ENCODE data around the gene SLC25A34.

SLC25A34 gene

GRCh38 chr1:15734901-15735300 lies 1.2 kb upstream of the SLC25A34 start:
- no peaks in the 10 kb centered on the region for H3K79me2 ChIP-seq (ENCODE audit: low read length)
- no peak overlapping the region for H3K4me2 ChIP-seq (ENCODE audit: low read length)
- H4K20me1 ChIP-seq (ENCODE audit: insufficient read depth, low read length): no peaks in the 10 kb centered on the region
- no peak for TF ChIP-seq EZH2phosphoT487 (IDR thresholded peaks at IDR 0.05; ENCODE audit: low read depth)
- TF ChIP-seq, protein P1, sequence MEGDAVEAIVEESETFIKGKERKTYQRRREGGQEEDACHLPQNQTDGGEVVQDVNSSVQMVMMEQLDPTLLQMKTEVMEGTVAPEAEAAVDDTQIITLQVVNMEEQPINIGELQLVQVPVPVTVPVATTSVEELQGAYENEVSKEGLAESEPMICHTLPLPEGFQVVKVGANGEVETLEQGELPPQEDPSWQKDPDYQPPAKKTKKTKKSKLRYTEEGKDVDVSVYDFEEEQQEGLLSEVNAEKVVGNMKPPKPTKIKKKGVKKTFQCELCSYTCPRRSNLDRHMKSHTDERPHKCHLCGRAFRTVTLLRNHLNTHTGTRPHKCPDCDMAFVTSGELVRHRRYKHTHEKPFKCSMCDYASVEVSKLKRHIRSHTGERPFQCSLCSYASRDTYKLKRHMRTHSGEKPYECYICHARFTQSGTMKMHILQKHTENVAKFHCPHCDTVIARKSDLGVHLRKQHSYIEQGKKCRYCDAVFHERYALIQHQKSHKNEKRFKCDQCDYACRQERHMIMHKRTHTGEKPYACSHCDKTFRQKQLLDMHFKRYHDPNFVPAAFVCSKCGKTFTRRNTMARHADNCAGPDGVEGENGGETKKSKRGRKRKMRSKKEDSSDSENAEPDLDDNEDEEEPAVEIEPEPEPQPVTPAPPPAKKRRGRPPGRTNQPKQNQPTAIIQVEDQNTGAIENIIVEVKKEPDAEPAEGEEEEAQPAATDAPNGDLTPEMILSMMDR (IDR thresholded peaks at IDR 0.05; ENCODE audit: low read depth, low read length): no peak
- no peak overlapping the region for H3K4me3 ChIP-seq (ENCODE audit: low read length)
- no peaks in the 10 kb centered on the region for H3K27me3 ChIP-seq (ENCODE audit: low read depth, low read length)
- H3K27ac ChIP-seq (ENCODE audit: low read length): no peak overlapping the region
- no peak overlapping the region for H3K9ac ChIP-seq (ENCODE audit: low read length)
- H3K4me1 ChIP-seq (ENCODE audit: low read length): no peaks in the 10 kb centered on the region
- no peaks in the 10 kb centered on the region for H3K36me3 ChIP-seq (replicated peaks; ENCODE audit: low read depth, low read length)
- H2AFZ ChIP-seq (ENCODE audit: low read depth, low read length): no peak overlapping the region
- no peaks in the 10 kb centered on the region for H3K9me3 ChIP-seq (ENCODE audit: insufficient read depth, low read length)

DNA sequence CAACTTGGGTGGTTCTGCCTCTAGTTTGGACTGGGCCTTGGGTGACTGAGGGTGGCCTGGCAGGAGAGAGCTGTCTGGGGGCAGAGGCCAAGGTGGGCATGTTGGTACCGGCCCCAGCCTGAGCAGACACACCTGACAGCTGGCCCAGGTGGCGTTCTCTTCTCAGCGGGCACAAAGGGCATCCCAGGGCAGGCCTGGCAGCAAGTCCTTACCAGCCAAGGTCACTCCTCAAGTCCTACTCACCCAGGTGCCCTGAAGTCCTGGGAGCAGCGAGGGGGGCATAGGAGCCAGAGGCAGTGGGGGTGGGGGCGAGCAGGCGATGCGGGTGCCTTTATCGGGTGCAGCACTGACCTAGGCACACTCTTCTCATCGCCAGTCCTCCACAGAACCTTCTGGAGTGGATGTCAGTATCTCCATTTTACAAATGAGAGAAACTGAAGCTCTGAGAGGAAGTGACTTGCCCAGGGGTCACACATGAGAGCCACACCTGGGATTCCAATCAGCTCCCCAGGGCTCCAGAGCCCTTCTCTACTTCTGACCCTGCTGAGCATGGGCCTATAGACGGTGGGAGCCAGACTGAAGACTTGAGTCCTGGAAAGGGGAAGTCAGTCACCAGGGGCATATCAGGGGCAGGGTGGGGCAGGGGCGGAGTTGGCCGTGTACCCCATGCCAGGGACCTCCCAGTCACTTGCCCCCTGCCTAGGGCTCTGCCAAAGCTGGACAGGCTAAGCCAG lies 587 bp upstream of the SLC25A34 start:
- H3K36me3 ChIP-seq (replicated peaks; ENCODE audit: low read depth, low read length): no peaks in the 10 kb centered on the region
- TF ChIP-seq, protein P1 (IDR thresholded peaks at IDR 0.05; ENCODE audit: low read depth, low read length): no peak
- TF ChIP-seq EZH2phosphoT487 (IDR thresholded peaks at IDR 0.05; ENCODE audit: low read depth): no peak
- H3K79me2 ChIP-seq (ENCODE audit: low read length): no peaks in the 10 kb centered on the region
- no peak overlapping the region for H3K4me3 ChIP-seq (ENCODE audit: low read length)
- no peak overlapping the region for H3K27ac ChIP-seq (ENCODE audit: low read length)
- no peaks in the 10 kb centered on the region for H4K20me1 ChIP-seq (ENCODE audit: insufficient read depth, low read length)
- no peak overlapping the region for H3K4me2 ChIP-seq (ENCODE audit: low read length)
- H3K27me3 ChIP-seq (ENCODE audit: low read depth, low read length): no peaks in the 10 kb centered on the region
- no peaks in the 10 kb centered on the region for H3K4me1 ChIP-seq (ENCODE audit: low read length)
- no peaks in the 10 kb centered on the region for H3K9me3 ChIP-seq (ENCODE audit: insufficient read depth, low read length)
- no peak overlapping the region for H3K9ac ChIP-seq (ENCODE audit: low read length)
- no peak overlapping the region for H2AFZ ChIP-seq (ENCODE audit: low read depth, low read length)

- H2AFZ ChIP-seq (ENCODE audit: low read depth, low read length): no peak overlapping the region
- no peak overlapping the region for H3K9ac ChIP-seq (ENCODE audit: low read length)
- no peak overlapping the region for H3K27ac ChIP-seq (ENCODE audit: low read length)
- TF ChIP-seq, protein P1 (IDR thresholded peaks at IDR 0.05; ENCODE audit: low read depth, low read length): no peak
- TF ChIP-seq EZH2phosphoT487 (IDR thresholded peaks at IDR 0.05; ENCODE audit: low read depth): no peak
- no peaks in the 10 kb centered on the region for H3K27me3 ChIP-seq (ENCODE audit: low read depth, low read length)
- no peaks in the 10 kb centered on the region for H3K9me3 ChIP-seq (ENCODE audit: insufficient read depth, low read length)
- no peaks in the 10 kb centered on the region for H3K79me2 ChIP-seq (ENCODE audit: low read length)
- H3K4me1 ChIP-seq (ENCODE audit: low read length): no peaks in the 10 kb centered on the region
- H3K4me3 ChIP-seq (ENCODE audit: low read length): no peak overlapping the region
- H4K20me1 ChIP-seq (ENCODE audit: insufficient read depth, low read length): no peaks in the 10 kb centered on the region
- H3K4me2 ChIP-seq (ENCODE audit: low read length): no peak overlapping the region
- no peaks in the 10 kb centered on the region for H3K36me3 ChIP-seq (replicated peaks; ENCODE audit: low read depth, low read length)
Observed at GRCh38 chr1:15736892-15737261, 819 bp downstream of the SLC25A34 start.

DNA sequence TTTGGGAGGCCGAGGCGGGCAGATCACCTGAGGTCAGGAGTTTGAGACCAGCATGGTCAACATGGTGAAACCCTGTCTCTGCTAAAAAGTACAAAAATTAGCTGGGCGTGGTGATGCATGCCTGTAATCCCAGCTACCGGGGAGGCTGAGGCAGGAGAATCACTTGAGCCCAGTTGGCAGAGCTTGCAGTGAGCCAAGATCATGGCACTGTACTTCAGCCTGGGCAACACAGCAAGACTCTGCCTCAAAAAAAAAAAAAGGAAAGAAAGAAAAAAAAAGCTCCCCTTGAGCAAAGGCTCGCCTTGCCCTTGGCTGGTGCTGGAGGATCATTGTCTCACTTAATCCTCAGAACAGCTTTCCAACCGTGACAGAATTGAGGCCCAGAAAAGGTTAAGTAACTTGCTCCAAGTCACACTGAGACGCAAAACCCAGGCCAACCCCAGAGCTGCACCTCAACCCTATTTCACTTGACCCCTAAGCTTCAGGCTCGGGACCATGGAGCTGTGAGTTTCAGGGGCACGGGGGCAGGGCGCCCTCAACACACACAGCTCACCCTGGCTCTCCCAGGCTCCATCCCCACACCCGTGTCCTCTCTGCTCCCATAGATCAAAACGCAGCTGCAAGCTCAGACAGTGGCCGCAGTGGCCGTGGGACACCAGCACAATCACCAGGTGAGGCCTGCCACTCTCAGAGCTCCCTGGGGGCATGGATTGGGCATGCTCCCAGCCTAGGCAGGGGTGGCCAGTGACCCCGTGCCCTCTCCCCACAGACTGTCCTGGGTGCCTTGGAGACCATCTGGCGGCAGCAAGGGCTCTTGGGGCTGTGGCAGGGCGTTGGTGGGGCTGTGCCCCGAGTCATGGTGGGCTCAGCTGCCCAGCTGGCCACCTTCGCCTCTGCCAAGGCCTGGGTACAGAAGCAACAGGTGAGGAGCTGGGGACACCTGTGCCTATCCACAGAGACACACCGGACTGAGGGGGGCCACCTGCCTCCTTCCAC lies 1.6 kb downstream of the SLC25A34 start:
- TF ChIP-seq, protein P1 (IDR thresholded peaks at IDR 0.05; ENCODE audit: low read depth, low read length): no peak
- no peak for TF ChIP-seq EZH2phosphoT487 (IDR thresholded peaks at IDR 0.05; ENCODE audit: low read depth)
- Histone ChIP-seq H3K9me3 (ENCODE audit: insufficient read depth, low read length) (no peaks in the 10 kb centered on the region), H3K36me3 (replicated peaks; ENCODE audit: low read depth, low read length) (no peaks in the 10 kb centered on the region), H3K27me3 (ENCODE audit: low read depth, low read length) (no peaks in the 10 kb centered on the region), H3K4me2 (ENCODE audit: low read length) (no peak overlapping the region), H2AFZ (ENCODE audit: low read depth, low read length) (no peak overlapping the region), H3K4me3 (ENCODE audit: low read length) (no peak overlapping the region), H3K27ac (ENCODE audit: low read length) (no peak overlapping the region), H3K79me2 (ENCODE audit: low read length) (no peaks in the 10 kb centered on the region), H4K20me1 (ENCODE audit: insufficient read depth, low read length) (no peaks in the 10 kb centered on the region), H3K9ac (ENCODE audit: low read length) (no peak overlapping the region), H3K4me1 (ENCODE audit: low read length) (no peaks in the 10 kb centered on the region)
